ENCODE data around the gene RAB3C. TPM values are rescaled to one million over a fixed set of nuclear protein-coding genes. Genes with fewer than 3 reads are reported as not detected.

The RAB3C gene
- total and polyA plus RNA-seq, 2 donors (not counting 1 experiment from before 2014, with no cell fraction given), result not detected

- TF ChIP-seq CTCF (conservative IDR thresholded peaks at IDR 0.05 in 1 of 2, IDR thresholded peaks at IDR 0.05 in 1 of 2; ENCODE audit: low read depth in 1 of 2, low read length in 2 of 2) (no peak), EZH2 (IDR thresholded peaks at IDR 0.05; ENCODE audit: low read length, missing control alignments) (no peak)
- no peak overlapping the region for H3K9ac ChIP-seq (ENCODE audit: insufficient read depth, low read length)
- no peaks in the 10 kb centered on the region for H3K4me1 ChIP-seq (ENCODE audit: control insufficient read depth, extremely low read depth, insufficient read depth, low read length)
- no peak overlapping the region for H2AFZ ChIP-seq (ENCODE audit: low read length)
- no peaks in the 10 kb centered on the region for H4K20me1 ChIP-seq (ENCODE audit: control insufficient read depth, extremely low read depth, insufficient read depth, low read length)
- no peaks in the 10 kb centered on the region for H3K9me3 ChIP-seq (ENCODE audit: control insufficient read depth, insufficient read depth, low read depth, low read length)
- no peaks in the 10 kb centered on the region for H3K36me3 ChIP-seq (ENCODE audit: control insufficient read depth, insufficient read depth, low read length)
- no peak overlapping the region for H3K27ac ChIP-seq (ENCODE audit: insufficient read depth, low read length)
- H3K4me3 ChIP-seq (replicated peaks in 1 of 4; ENCODE audit: control extremely low read depth in 1 of 4, insufficient read depth in 1 of 4, low read depth in 3 of 4, low read length in 4 of 4), result no peak overlapping the region
- H3K79me2 ChIP-seq (ENCODE audit: control insufficient read depth, insufficient read depth, low read length), result no peaks in the 10 kb centered on the region
- H3K4me2 ChIP-seq (ENCODE audit: extremely low read depth, insufficient read depth, low read length), result no peak overlapping the region
- no peaks in the 10 kb centered on the region for H3K27me3 ChIP-seq (ENCODE audit: control insufficient read depth, insufficient read depth, low read length)
- DNase-seq (ENCODE audit: low read depth in 2 of 2), result no peak
Observed at GRCh38 chr5:58776559-58776958, 193.7 kb downstream of the RAB3C start.

GRCh38 chr5:58778888-58779287, 196.0 kb downstream of the RAB3C start:
- Histone ChIP-seq H3K9me3 (ENCODE audit: control insufficient read depth, insufficient read depth, low read depth, low read length) (no peaks in the 10 kb centered on the region), H3K27ac (ENCODE audit: insufficient read depth, low read length) (no peak overlapping the region), H3K4me2 (ENCODE audit: extremely low read depth, insufficient read depth, low read length) (no peak overlapping the region), H3K9ac (ENCODE audit: insufficient read depth, low read length) (no peak overlapping the region), H3K27me3 (ENCODE audit: control insufficient read depth, insufficient read depth, low read length) (no peaks in the 10 kb centered on the region), H3K79me2 (ENCODE audit: control insufficient read depth, insufficient read depth, low read length) (no peaks in the 10 kb centered on the region), H3K4me3 (replicated peaks in 1 of 4; ENCODE audit: control extremely low read depth in 1 of 4, insufficient read depth in 1 of 4, low read depth in 3 of 4, low read length in 4 of 4) (no peak overlapping the region), H4K20me1 (ENCODE audit: control insufficient read depth, extremely low read depth, insufficient read depth, low read length) (no peaks in the 10 kb centered on the region), H3K36me3 (ENCODE audit: control insufficient read depth, insufficient read depth, low read length) (no peaks in the 10 kb centered on the region), H2AFZ (ENCODE audit: low read length) (no peak overlapping the region), H3K4me1 (ENCODE audit: control insufficient read depth, extremely low read depth, insufficient read depth, low read length) (no peaks in the 10 kb centered on the region)
- no peak for TF ChIP-seq CTCF (conservative IDR thresholded peaks at IDR 0.05 in 1 of 2, IDR thresholded peaks at IDR 0.05 in 1 of 2; ENCODE audit: low read depth in 1 of 2, low read length in 2 of 2)
- TF ChIP-seq EZH2 (IDR thresholded peaks at IDR 0.05; ENCODE audit: low read length, missing control alignments), result no peak
- no peak for DNase-seq (ENCODE audit: low read depth in 2 of 2)

- Histone ChIP-seq H3K79me2 (ENCODE audit: control insufficient read depth, insufficient read depth, low read length) (no peaks in the 10 kb centered on the region), H3K27ac (ENCODE audit: insufficient read depth, low read length) (no peak overlapping the region), H3K4me1 (ENCODE audit: control insufficient read depth, extremely low read depth, insufficient read depth, low read length) (no peaks in the 10 kb centered on the region), H2AFZ (ENCODE audit: low read length) (no peak overlapping the region), H4K20me1 (ENCODE audit: control insufficient read depth, extremely low read depth, insufficient read depth, low read length) (no peaks in the 10 kb centered on the region), H3K4me3 (replicated peaks in 1 of 4; ENCODE audit: control extremely low read depth in 1 of 4, insufficient read depth in 1 of 4, low read depth in 3 of 4, low read length in 4 of 4) (no peak overlapping the region), H3K36me3 (ENCODE audit: control insufficient read depth, insufficient read depth, low read length) (no peaks in the 10 kb centered on the region), H3K9ac (ENCODE audit: insufficient read depth, low read length) (no peak overlapping the region), H3K9me3 (ENCODE audit: control insufficient read depth, insufficient read depth, low read depth, low read length) (no peaks in the 10 kb centered on the region), H3K4me2 (ENCODE audit: extremely low read depth, insufficient read depth, low read length) (no peak overlapping the region), H3K27me3 (ENCODE audit: control insufficient read depth, insufficient read depth, low read length) (no peaks in the 10 kb centered on the region)
- TF ChIP-seq CTCF (conservative IDR thresholded peaks at IDR 0.05 in 1 of 2, IDR thresholded peaks at IDR 0.05 in 1 of 2; ENCODE audit: low read depth in 1 of 2, low read length in 2 of 2), result no peak
- TF ChIP-seq EZH2 (IDR thresholded peaks at IDR 0.05; ENCODE audit: low read length, missing control alignments), result no peak
- DNase-seq (ENCODE audit: low read depth in 2 of 2), result no peak
Observed at GRCh38 chr5:58786035-58786434, 203.2 kb downstream of the RAB3C start.
